HEK293 (cell line): ENCODE data around the gene KLHDC4.

Source experiments
- CTCF ChIP-seq: fragments of 450-650 bp; formaldehyde crosslinking; IDR thresholded peaks from 2 replicates; pipeline ENCODE4 v1.5.1; 2016; ENCODE audit warnings: missing biosample characterization, missing genetic modification characterization
- ELK4 ChIP-seq: IDR thresholded peaks from 2 replicates; pipeline ENCODE4 v1.6.1; 2011; ENCODE audit warnings: mild to moderate bottlenecking, low read depth, low read length, borderline replicate concordance
- ZNF518A ChIP-seq: fragments of 450-650 bp; formaldehyde crosslinking; conservative IDR thresholded peaks from 2 replicates; pipeline ENCODE4 v1.5.1; 2016; ENCODE audit warnings: low read depth, missing biosample characterization, missing genetic modification characterization
- ZNF561 ChIP-seq: fragments of 450-650 bp; IDR thresholded peaks from 2 replicates; pipeline ENCODE4 v1.5.1; 2018; ENCODE audit warnings: missing biosample characterization, missing genetic modification characterization, borderline replicate concordance

GRCh38 chr16:87740441-87740840, 25.3 kb downstream of the KLHDC4 start:
- TF ChIP-seq ELK4 = no peak
- TF ChIP-seq ZNF561 (tag by site-specific recombination) = no peak
- TF ChIP-seq CTCF (tag by site-specific recombination) = no peak
- TF ChIP-seq ZNF518A (tag by site-specific recombination) = no peak
